ENCODE data around the gene AP2M1. TPM values are rescaled to one million over a fixed set of nuclear protein-coding genes. Genes with fewer than 3 reads are reported as not detected.

Gene AP2M1
- polyA plus RNA-seq, 2 of the 4 experiments (the other 2 are of a cell fraction) = 274 to 298 TPM

GRCh38 chr3:184140436-184140835 lies 34.2 kb upstream of the AP2M1 start:
- FAIRE-seq = no peak
- POLR2A ChIA-PET = no interaction called here
- WGBS (ENCODE audit: missing lambda C conversion rate) = 97% methylated on average over 6 of the region's 10 CpGs

GRCh38 chr3:184142199-184142598 lies 32.5 kb upstream of the AP2M1 start:
- no peaks in the 10 kb centered on the region for H3K9me3 ChIP-seq
- ATAC-seq (no peak), DNase-seq (ENCODE audit: low read depth in 1 of 2, low spot score in 1 of 2) (no peak), FAIRE-seq (no peak)
- H3K4me2 ChIP-seq = no peak overlapping the region
- TF ChIP-seq NFE2L2 (conservative IDR thresholded peaks at IDR 0.05; ENCODE audit: low read length) = no peak
- no peak for TF ChIP-seq CHD4 (IDR thresholded peaks at IDR 0.05; ENCODE audit: borderline replicate concordance)
- no peak for TF ChIP-seq MYC (IDR thresholded peaks at IDR 0.05; ENCODE audit: borderline replicate concordance, low read length)
- TF ChIP-seq CEBPB (IDR thresholded peaks at IDR 0.05) = no peak
- TF ChIP-seq PBX3 (IDR thresholded peaks at IDR 0.05) = no peak
- no peak for TF ChIP-seq SMC3 (IDR thresholded peaks at IDR 0.05)
- no peak for TF ChIP-seq RARB (CRISPR knock-in tag; IDR thresholded peaks at IDR 0.05)
- no peak for TF ChIP-seq NR3C1 (IDR thresholded peaks at IDR 0.05)
- no peak for TF ChIP-seq EHF (CRISPR knock-in tag; IDR thresholded peaks at IDR 0.05)
- 92% methylated on average over 7 of the region's 7 CpGs for WGBS (ENCODE audit: missing lambda C conversion rate)
- ChIA-PET POLR2A (no interaction called here), CTCF (no interaction called here)
- H3K27ac ChIP-seq = no peak overlapping the region
- H3K4me3 ChIP-seq = no peak overlapping the region
- H3K4me1 ChIP-seq = no peaks in the 10 kb centered on the region

More at GRCh38 chr3:184140436-184140835, 34.2 kb upstream of the AP2M1 start:
- H3K4me2 ChIP-seq = no peak overlapping the region
- no peaks in the 10 kb centered on the region for H3K9me3 ChIP-seq
- DNase-seq (ENCODE audit: low read depth in 1 of 2, low spot score in 1 of 2) (no peak), ATAC-seq (no peak)
- no peak overlapping the region for H3K4me3 ChIP-seq
- no peak overlapping the region for H3K27ac ChIP-seq
- CTCF ChIA-PET = no interaction called here
- no peak for TF ChIP-seq PBX3 (IDR thresholded peaks at IDR 0.05)
- TF ChIP-seq CBX2 (IDR thresholded peaks at IDR 0.05; ENCODE audit: borderline replicate concordance, low read depth) = no peak
- no peak for TF ChIP-seq ZC3H11A (IDR thresholded peaks at IDR 0.05)
- no peak for TF ChIP-seq ESRRA (IDR thresholded peaks at IDR 0.05; ENCODE audit: borderline replicate concordance, low read length)
- no peak for TF ChIP-seq RFX5 (IDR thresholded peaks at IDR 0.05)
- TF ChIP-seq CHD4 (IDR thresholded peaks at IDR 0.05; ENCODE audit: borderline replicate concordance) = no peak
- TF ChIP-seq EHF (CRISPR knock-in tag; IDR thresholded peaks at IDR 0.05) = no peak
- TF ChIP-seq HES2 (IDR thresholded peaks at IDR 0.05) = no peak
- TF ChIP-seq CBX8 (IDR thresholded peaks at IDR 0.05) = no peak
- no peak for TF ChIP-seq MAFK (IDR thresholded peaks at IDR 0.05; ENCODE audit: partially characterized antibody)
- no peak for TF ChIP-seq NFE2L2 (conservative IDR thresholded peaks at IDR 0.05; ENCODE audit: low read length)
- no peak for TF ChIP-seq E2F6 (IDR thresholded peaks at IDR 0.05; ENCODE audit: borderline replicate concordance, low read depth)
- TF ChIP-seq HMGXB4 (CRISPR knock-in tag; IDR thresholded peaks at IDR 0.05; ENCODE audit: borderline replicate concordance) = no peak
- TF ChIP-seq ELK1 (IDR thresholded peaks at IDR 0.05; ENCODE audit: low read depth, low read length) = no peak
- TF ChIP-seq RNF2 (IDR thresholded peaks at IDR 0.05; ENCODE audit: borderline replicate concordance, low read depth) = no peak
- H3K4me1 ChIP-seq = peaks cover 7% of the 10 kb centered on the region; the same call in 1 of the 3 replicates
